ENCODE measurements around the gene RPS21. TPM values are rescaled to one million over a fixed set of nuclear protein-coding genes. Genes with fewer than 3 reads are reported as not detected.
A peak's percentile ranks its signal among the peaks of the same experiment; 100 is the strongest.

Gene RPS21
- total and polyA plus RNA-seq, 9 of the 15 experiments (the other 6 are each of a cell fraction or from before 2014, with no cell fraction given): 1,380 to 5,647 (median 3,091) TPM

- Histone ChIP-seq H3K9me3 (replicated peaks; ENCODE audit: control insufficient read depth, insufficient read depth, low read depth, low read length) (no peaks in the 10 kb centered on the region), H3K36me3 (ENCODE audit: control insufficient read depth, insufficient read depth, low read length) (peaks cover 33% of the 10 kb centered on the region; the same call in 1 of the 3 replicates), H3K27ac (ENCODE audit: extremely low read depth, low read depth, low read length) (no peak overlapping the region), H3K4me3 (no peak overlapping the region), H3K9ac (ENCODE audit: insufficient read depth in 1 of 2, low read depth in 2 of 2, low read length in 2 of 2) (peak overlapping the region in 1 of 2 experiments; percentile 56; a peak in 2 of 4 replicates), H3K27me3 (ENCODE audit: control insufficient read depth in 2 of 2, insufficient read depth in 2 of 2, low read length in 2 of 2) (no peaks in the 10 kb centered on the region), H2AFZ (ENCODE audit: low read depth, low read length) (no peak overlapping the region), H3K4me2 (ENCODE audit: insufficient read depth, low read length) (no peak overlapping the region), H4K20me1 (replicated peaks; ENCODE audit: control insufficient read depth, insufficient read depth, low read length) (peaks cover 13% of the 10 kb centered on the region; the same call in 1 of the 2 replicates), H3K9me1 (ENCODE audit: control insufficient read depth, insufficient read depth, low read length) (peaks cover 4% of the 10 kb centered on the region), H3K79me2 (ENCODE audit: control insufficient read depth, insufficient read depth, low read length) (peaks cover 71% of the 10 kb centered on the region), H3K4me1 (replicated peaks in 1 of 2; ENCODE audit: control insufficient read depth in 2 of 2, insufficient read depth in 2 of 2, low read length in 2 of 2) (peaks cover 52 to 96% of the 10 kb centered on the region in 2 experiments)
- no TSS peak for BruUV-seq (replicated peaks)
- no peak for TF ChIP-seq RB1 (IDR thresholded peaks at IDR 0.05; ENCODE audit: low read depth)
- TF ChIP-seq, protein P1, sequence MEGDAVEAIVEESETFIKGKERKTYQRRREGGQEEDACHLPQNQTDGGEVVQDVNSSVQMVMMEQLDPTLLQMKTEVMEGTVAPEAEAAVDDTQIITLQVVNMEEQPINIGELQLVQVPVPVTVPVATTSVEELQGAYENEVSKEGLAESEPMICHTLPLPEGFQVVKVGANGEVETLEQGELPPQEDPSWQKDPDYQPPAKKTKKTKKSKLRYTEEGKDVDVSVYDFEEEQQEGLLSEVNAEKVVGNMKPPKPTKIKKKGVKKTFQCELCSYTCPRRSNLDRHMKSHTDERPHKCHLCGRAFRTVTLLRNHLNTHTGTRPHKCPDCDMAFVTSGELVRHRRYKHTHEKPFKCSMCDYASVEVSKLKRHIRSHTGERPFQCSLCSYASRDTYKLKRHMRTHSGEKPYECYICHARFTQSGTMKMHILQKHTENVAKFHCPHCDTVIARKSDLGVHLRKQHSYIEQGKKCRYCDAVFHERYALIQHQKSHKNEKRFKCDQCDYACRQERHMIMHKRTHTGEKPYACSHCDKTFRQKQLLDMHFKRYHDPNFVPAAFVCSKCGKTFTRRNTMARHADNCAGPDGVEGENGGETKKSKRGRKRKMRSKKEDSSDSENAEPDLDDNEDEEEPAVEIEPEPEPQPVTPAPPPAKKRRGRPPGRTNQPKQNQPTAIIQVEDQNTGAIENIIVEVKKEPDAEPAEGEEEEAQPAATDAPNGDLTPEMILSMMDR (IDR thresholded peaks at IDR 0.05 in 2 of 3, conservative IDR thresholded peaks at IDR 0.05 in 1 of 3; ENCODE audit: insufficient read depth in 2 of 3, low read depth in 1 of 3, low read length in 3 of 3): no peak
- TF ChIP-seq SP1 (CRISPR knock-in tag; IDR thresholded peaks at IDR 0.05): no peak
- TF ChIP-seq RBFOX2 (IDR thresholded peaks at IDR 0.05; ENCODE audit: low read depth, low read length): 0 out of 2 replicates have a peak, but pooled peaks have one; percentile 8
- TF ChIP-seq, protein P2, sequence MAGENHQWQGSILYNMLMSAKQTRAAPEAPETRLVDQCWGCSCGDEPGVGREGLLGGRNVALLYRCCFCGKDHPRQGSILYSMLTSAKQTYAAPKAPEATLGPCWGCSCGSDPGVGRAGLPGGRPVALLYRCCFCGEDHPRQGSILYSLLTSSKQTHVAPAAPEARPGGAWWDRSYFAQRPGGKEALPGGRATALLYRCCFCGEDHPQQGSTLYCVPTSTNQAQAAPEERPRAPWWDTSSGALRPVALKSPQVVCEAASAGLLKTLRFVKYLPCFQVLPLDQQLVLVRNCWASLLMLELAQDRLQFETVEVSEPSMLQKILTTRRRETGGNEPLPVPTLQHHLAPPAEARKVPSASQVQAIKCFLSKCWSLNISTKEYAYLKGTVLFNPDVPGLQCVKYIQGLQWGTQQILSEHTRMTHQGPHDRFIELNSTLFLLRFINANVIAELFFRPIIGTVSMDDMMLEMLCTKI (IDR thresholded peaks at IDR 0.05; ENCODE audit: partially characterized antibody): no peak
- in situ Hi-C loops (cut with MboI) (loop anchor here (10.0 kb wide), 1 partner anchor 368 kb away; no protein-coding TSS in a partner anchor), intact Hi-C loops (cut with micrococcal nuclease) (no loop called here)
- DNase-seq (ENCODE audit: extremely low read depth in 1 of 4, low spot score in 3 of 4) (no peak), ATAC-seq (no peak), FAIRE-seq (no peak)
- POLR2A ChIA-PET: interaction anchor here (0.5 kb wide), 1 partner anchor 14 kb away, joined by 3 read pairs; no protein-coding TSS in a partner anchor
- 94% methylated on average over 3 of the region's 13 CpGs for WGBS (ENCODE audit: insufficient coverage, low coverage, missing lambda C conversion rate)
- CTCF ChIA-PET (ENCODE audit: low intra/inter-chr PET ratio): no interaction called here
Measured at GRCh38 chr20:62362590-62362940, 24.3 kb upstream of the RPS21 start.
